IPS DF 4.7 (cell line): ENCODE measurements around the gene ZNF626.
A peak's percentile ranks its signal among the peaks of the same experiment; 100 is the strongest.
"Not testable (repeated sequence)": the region's sequence is repeated elsewhere in the genome, so short reads cannot be mapped to it uniquely, and the experiment has no call there.

ENCODE experiments used
- DNase-seq: peaks from one replicate; pipeline ENCODE4 v3.0.0-alpha.2; 2013; ENCODE audit warnings: low spot score; ENCODE audit errors: extremely low read depth

Gene ZNF626

DNA sequence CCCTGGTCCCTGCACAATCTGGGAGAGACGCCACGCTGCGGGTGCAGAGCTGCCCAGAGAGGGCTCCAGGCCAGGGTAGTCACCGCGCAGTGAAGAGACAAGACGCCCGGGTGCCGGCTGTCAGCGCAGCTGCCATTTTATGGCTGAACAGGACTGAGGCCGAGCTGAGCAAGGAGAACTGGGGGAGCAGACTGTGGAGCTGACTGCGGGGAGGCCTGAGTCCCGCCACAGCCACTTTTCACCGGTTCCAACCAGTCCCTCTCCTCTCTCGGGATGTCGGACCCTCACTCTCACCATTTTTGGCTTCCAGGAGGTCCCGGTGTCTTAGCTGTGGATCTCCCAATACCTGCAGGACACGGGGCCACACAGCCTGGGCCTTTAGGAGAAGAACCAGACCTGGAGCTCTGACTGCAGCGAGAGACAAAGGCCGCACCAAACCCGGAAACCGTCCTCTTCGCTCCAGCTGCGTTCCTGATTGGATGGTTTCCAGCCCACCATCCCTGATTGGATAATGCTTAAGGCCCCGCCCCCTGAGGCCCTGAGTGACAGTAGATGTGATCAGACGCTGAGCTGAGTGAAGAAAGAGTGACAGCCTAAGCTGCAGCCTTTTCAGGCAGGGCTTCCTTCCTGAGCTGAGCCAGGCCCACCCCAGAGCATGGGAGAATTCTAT, at the start of gene ZNF626:
Gene ZNF626 (minus strand): TSS at position 422 of the 670 bp plus-strand sequence. CDS start 125 bp downstream, at position 297.
- peak; percentile 84 for DNase-seq

DNA sequence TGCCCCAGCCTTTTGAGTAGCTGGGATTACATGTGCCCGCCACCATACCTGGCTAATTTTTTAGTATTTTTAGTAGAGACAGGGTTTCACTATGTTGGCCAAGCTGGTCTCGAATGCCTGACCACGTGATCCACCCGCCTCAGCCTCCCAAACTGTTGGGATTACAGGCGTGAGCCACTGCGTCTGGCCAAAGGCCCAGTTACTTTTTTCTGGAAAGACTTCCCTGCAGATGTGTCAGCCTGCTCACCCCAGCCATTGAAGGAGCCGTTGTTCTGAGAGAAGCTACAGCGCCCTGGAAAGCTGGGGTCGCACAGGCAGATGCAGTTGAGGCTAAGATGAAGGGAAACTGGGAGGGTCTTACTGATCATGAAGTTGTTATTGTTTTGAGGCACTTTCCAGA, 7.9 kb upstream of the ZNF626 start:
- no peak for DNase-seq

DNA sequence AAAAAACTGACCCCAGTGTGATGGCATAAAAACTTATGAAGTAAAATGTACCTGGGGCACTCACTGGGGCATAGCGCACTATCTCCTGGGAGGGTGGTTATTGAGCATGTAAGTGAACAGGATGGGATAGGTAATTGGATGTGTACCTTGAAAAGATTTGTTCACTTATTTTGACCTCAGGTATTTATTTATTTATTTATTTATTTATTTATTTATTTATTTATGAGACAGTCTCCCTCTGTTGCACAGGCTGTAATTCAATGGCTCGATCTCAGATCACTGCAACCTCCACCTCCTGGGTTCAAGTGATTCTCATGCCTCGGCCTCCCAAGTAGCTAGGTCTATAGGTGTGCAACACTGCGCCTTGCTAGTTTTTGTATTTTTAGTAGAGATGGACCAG, 5.9 kb upstream of the ZNF626 start:
- no peak for DNase-seq

DNA sequence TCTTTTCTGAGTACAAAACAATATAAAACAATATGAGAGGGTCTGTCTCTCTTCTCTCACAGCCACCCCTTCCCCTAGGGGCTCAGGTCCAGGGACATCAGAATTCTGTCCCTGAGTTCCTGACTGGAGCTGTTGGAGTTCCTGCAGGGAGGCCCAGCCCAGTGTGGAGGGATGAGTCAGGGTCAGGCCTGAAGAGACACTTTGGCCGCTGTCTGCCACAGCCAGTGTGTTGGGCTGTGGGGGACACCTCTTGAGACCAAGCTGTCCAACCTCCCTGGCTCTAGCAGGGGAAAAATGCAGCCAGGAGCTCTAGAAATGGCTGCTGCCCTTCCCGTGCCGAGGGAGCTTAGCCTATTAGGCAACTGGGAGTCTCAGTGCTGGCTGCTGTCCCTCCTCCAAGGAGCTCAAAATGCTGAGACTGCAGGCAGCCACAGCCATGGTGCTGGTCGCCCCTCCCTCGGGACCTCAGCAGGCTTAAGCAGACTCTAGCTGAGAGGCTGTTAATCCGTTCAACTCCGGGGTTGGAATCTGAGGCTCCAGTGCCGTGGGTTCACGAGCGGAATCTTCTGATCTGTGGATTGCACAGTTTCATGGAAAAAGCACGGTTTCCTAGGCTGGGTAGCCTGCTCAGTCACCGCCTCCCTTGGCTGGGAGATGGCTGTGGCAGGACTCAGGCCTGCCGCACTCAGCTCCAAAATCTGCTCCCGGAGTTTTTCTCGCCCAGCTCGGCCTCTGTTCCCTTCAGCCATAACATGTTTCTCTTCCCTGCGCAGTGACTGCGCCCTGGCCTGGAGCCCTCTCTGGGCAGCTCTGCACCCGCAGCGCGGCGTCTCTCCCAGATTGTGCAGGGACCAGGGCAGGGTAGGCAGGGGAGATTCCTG, 3.8 kb upstream of the ZNF626 start:
- DNase-seq = no peak

DNA sequence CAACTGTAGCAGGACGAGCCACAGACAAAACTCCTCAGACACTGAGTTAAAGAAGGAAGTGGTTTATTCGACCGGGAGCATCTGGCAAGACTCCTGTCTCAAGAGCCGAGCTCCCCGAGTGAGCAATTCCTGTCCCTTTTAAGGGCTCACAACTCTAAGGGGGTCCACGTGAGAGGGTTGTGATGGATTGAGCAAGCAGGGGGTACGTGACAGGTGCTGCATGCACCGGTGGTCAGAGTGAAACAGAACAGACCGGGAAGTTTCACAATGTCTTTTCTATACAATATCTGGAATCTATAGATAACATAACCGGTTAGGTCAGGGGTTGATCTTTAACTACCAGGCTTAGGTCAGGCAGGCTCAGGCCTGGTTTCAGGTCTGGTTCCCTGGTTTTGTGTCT, 3.1 kb upstream of the ZNF626 start:
- DNase-seq = not testable (repeated sequence)

DNA sequence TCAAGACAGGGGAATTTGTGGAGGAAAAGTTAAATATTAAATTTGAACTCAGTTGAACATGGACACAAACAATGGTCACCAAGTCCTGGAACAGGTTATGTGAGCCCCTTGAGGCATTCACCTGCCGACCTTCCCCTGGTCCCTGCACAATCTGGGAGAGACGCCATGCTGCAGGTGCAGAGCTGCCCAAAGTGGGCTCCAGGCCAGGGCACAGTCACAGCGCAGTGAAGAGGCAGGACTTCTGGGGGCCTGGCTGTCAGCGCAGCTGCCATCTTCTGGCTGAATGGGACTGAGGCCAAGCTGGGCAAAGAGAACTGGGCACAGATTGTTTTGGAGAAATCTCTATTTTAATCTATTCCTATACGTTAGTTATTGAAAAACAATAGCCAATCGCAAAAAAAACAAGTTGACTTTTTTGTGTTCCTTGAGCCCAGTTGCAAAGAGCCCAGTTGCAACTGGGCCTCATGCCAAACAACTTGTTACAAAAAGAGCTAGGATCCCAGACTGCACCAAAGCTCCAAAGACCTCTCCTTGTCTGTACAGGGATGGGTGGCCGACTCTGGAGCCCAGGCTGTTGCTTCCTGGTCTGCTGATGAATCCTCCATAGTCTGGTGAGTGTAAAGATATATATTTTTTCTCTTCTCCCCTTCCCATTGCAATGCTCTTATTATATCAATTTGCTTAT, 1.2 kb upstream of the ZNF626 start:
- DNase-seq = no peak

DNA sequence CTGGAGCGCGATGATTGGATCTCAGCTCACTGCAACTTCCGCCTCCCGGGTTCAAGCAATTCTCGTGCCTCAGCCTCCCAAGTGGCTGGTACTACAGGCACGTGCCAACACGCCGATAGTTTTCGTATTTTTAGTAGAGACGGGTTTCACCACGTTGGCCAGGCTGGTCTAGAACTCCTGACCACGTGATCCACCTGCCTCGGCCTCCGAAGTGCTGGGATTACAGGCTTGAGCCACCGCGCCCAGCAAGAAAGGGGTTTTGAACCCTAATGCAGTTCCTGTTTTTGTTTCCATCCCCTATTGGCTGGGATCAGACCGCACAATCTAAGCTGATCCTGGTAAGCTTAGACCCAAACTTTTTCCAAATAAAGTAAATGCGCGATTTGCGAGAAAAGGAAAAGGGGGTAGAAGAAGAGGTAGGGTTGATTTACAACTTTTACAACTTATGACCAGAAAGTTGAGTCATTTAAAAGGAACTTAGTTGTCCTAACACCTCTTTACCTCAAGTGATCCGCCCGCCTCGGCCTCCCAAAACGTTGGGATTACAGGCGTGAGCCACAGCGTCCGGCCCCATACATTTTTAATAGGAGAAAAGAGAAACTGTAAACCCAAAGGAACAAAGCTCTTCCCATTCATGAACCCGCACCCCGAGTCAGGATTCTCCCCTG, 764 bp downstream of the ZNF626 start:
- no peak for DNase-seq

DNA sequence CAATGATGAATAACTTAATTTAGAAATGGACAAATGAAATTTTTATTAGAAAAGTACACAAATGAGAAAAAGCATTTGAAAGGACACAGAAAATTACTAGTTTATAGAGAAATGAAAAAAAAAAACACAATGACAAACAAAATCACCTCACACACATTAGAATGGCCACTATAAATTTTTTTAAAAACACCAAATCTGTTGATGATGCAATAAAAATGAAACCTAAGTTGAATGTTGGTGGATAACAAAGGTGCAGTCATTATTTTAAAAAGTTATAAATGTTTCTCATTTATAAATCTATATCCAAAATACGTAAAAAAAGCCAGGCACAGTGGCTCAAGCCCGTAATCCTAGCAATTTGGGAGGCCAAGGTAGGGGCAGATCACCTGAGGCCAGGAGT, 20.8 kb downstream of the ZNF626 start:
- no peak for DNase-seq

DNA sequence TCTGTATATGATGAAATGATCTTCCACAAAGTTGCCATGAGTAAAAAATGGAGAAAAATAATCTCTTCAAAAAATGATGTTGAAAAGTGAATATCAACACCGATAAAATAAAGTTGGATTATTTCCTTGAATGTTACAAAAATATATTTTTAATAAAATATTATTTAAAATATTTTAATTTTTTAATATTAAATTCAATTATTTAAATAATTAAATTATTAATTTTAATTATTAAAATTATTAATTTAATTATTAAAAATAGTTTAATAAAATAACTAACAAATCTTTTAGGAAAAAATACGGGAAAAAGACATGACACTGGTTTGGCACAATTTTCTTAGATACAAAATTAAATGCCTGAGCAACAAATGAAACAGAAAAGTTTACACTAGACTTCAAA, 21.3 kb downstream of the ZNF626 start:
- no peak for DNase-seq

DNA sequence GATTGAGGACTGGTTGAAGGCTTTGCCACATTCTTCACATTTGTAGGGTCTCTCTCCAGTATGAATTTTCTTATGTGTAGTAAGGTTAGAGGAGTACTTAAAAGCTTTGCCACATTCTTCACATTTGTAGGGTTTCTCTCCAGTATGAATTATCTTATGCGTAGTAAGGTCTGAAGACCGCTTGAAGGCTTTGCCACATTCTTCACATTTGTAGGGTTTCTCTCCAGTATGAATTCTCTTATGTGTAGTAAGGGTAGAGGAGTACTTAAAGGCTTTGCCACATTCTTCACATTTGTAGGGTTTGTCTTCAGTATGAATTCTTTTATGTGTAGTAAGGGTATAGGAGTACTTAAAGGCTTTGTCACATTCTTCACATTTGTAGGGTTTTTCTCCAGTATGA, 36.8 kb downstream of the ZNF626 start:
- DNase-seq = not testable (repeated sequence)

DNA sequence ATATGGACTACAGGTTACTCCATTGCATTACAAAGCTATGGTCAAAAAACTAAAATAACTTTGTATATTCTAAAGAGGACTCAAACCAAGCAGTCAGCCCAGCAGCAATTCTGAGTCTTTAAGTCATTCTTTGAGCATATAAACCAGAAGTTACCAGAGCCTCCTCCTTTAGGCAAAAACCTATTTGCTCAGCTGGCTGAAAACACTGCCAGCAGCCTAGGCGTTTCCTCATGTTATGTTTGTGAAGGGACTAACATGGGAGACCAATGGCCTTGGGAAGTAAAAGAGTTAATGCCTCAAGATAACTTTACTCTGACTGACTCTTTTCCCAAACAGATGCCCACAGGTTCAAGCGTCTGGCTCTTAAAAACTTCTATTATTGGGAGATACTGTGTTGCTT, 45.3 kb downstream of the ZNF626 start:
- DNase-seq = no peak

DNA sequence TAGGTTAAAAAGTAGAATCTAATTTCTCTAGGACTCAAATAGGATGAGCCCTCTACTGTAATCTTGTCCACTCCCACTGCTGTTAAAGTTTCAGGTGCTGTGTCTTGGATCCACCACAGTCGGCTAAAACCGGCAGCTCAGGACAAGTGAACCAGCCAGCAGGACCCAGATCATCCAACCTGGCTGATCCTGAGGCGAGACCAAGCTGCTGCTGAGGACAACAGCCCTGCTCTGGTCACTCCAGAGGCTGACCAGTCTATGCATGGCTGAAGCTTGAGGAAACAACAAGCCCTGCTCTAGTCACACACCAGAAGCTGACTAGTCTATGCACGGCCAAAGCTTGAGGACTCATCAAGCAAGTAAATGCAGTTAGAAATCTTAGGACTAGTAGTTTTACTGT, 46.4 kb downstream of the ZNF626 start:
- not testable (repeated sequence) for DNase-seq

DNA sequence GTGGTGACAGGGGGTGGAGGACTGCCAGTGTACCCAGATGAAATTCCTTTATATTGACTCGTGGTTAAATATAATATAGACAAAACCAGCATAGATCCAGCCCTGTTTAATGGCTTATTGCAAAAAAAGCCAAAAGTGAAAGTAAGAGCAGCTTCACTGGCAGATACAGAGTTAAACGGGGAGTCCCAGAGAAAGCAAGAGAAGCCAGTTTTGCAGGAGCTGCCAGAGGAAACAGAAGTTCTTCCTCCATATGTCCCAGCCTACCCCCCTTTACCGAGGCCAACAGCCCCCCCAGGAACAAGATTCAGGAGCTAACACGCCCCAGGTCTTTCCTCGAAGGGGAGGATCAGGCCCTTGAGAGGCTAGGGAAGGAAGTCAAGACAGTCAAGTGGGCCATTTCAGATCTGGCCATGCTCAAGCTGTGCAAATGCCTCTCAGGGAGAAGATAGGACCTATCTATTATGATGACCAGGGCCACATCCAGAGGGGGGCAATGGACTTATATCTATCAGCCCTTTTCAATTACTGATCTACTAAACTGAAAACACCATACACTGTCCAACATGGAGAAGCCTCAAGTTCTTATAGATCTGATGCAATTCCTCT, 48.6 kb downstream of the ZNF626 start:
- DNase-seq = no peak

DNA sequence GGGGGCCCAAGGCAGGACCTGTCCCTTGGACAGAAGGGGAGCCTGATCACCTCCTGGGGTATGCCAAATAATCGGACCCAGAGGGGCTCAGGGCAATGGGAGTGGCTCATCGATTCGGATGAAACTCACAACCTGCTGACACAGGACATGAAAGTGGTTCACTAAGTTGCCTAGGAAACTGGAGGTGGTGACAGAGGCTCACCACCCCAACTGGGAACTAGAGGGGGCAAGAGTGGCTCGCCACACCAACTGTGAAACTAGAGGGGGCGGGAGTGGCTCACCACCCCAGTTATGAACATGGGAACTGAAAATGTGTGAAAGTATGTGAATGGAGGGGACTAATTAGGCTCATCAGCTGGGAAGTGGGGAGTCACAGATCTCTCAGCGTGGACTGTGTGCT, 49.5 kb downstream of the ZNF626 start:
- DNase-seq = no peak

DNA sequence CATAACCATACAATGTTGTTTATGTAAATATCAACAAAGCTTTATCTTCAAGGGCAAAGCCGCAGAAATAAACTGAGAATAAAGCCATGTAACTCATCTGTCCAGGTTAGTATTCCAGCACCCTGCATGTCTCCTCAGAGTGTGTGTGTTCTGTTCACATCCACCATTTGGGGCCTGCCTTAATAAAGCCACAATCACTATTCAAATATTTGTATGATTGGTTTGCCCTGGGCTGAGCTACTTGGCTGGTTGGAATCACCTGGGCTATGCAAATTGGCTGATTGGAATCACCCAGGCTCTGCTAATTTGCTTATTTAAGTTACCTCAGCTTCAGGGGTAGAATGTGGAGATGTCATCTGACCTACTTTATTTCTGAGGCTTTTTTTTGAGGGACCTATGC, 53.4 kb downstream of the ZNF626 start:
- DNase-seq = no peak
